GM19467 (cell line): ENCODE results near the gene RMRP.
A peak's percentile ranks its signal among the peaks of the same experiment; 100 is the strongest.

Experiments used
- ATAC-seq: cut with Tn5 transposase; IDR thresholded peaks from one replicate; pipeline ENCODE4 v1.9.1; 2021; ENCODE audit warnings: mild to moderate bottlenecking, moderate library complexity; ENCODE audit not compliant: unreplicated experiment

RMRP gene

DNA sequence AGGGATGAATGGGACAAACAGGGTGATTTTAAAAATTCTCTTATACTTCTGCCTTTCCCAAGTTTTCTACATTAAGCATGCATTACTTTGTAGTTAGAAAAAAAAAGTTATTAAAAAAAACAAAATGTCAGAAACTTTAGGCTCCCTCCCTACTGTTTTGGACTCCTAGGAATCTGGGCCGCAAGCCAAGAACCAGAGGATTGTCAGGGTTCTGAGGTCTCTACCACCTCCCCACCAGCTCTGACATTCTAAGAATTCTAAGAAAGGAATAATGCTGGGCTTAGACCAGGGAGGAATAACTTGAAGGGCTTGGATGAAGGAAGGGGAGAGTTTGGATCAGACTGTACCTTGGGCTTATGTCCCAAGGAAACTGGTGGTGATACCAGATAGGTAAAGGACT is 8.2 kb upstream of the RMRP start:
- no peak for ATAC-seq

DNA sequence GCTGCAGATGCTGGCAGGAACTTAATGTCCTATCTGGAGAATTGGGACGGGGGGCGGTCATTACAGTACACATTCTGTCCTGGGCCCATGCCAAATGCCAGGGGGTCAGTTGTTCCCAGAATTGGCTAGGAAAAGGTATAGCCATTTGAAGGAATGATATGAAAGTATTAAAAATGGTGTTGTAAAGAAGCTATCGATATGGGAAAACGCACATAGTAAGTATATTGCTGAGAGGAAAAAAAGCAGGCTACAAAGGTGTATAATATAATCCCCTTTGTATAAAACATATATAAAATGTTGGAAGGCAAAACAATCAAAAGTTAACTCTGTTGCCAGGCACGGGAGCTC is 7.6 kb upstream of the RMRP start:
- ATAC-seq, result no peak

DNA sequence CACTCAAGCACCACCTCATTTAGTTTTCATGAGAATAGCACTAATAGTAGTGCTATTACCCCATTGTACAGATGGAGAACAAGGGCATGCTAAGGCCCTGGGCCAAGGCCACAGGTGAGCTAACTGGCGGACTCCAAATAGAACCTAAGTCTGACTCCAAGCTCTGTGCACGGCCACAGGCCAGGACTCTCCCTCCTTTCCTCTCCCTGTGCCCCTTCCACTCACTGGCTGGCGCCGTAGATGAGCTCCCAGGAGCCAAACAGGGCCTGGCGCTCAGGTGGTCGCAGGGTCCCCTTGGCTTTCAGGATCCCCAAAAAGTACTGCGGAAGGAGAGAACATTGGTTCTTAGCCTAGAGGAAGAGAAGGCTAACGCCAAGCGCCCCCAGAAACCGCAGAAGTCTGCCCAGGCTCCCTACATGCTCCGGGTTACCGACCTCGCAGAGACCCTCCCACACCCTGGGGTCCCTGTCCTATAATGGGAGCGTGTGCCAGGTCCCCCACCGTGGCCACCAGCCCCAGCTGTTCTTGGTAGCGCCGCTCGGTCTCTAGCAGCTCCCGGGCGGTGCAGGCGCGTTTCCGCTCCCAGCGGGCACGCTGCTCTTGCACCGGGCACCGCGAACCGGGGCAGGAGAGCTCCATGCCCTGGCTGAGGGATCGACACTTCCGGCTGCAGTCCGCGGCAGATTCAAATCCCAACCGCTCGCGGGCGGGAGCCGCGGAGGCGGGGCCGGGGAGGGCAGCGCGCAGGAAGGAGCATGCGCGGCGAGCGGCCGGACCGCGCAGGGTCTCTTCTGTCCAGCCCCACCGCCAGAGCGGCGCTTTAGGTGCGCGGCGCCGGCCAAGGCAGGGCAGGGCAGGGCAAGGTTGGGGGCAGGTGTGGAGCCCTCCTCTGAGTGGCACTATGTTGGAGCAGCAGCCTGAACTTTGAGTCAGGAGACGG is 7.0 kb upstream of the RMRP start, which contains the start of gene ARHGEF39:
ARHGEF39 (minus strand) TSS at position 665 of the 940 bp plus-strand sequence; CDS start at position 639, 26 bp downstream.
- peak; percentile 55 for ATAC-seq

DNA sequence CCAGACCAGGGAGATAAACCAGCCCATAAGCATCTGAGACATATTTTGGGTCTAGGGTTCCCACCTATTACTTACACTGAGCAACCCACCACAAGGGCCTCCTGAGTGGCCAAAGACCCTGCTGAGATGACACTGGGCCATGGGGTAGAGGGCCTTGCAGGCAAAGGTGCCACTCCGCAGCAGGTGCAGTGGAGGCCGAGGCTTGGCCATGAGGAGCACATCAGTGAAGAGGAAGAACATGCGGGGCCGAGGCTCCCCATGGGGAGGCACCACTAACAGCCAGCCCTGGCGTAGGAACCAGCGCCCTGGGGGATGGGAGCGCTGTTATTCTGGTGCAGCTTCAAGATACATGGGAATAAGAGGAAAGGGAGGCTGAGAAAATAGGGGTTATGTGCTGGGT is 4.6 kb upstream of the RMRP start:
- no peak for ATAC-seq

DNA sequence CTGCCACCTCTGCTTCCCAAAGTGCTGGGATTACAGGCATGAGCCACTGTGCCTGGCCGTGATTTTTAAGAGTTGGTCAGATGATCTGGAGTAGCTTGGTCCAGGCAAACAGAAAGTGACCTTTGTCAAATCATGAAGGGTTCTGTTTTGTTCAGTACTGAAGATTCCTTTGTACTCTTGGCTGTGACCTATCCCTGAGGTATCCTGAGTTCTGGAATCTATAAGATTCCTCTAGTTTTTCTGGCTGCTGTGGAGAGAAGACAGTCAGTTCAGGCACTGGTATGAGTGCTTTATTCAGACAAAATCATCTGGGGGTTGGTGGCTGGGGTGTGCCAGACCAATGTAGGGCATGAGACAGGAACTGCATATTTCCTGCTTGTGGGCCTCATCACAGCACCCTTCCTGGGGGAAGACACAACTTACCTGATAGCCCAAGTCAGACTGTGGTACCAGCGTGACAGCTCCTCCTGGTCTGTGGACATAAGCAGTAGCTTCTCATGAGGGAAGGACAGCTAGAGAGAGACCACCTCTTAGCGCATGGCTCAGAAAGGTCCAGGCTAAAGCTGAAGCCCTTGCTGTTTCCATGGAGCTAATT is 4.0 kb upstream of the RMRP start:
- no peak for ATAC-seq

DNA sequence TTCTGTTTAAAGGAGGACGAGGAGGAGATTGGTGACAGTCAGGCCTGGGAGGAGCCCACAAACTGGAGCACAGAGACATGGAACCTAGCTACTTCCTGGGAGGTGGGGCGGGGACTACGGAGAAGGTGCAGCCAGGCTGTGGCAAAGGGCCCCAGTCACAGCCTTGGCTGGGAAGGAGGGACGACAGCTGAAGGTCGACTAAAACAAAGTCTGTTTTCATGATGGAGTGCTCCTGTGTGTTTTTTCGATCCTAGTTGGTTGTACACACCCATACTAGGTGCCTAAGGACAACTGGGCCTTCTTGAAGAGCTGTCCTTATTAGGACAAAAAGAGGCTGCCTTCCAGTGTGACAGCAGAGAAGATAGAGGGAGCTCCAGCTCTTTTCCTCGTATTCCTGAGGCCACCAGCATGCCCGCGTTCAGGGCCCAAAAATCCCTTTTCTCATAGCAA is 3.2 kb upstream of the RMRP start:
- no peak for ATAC-seq

DNA sequence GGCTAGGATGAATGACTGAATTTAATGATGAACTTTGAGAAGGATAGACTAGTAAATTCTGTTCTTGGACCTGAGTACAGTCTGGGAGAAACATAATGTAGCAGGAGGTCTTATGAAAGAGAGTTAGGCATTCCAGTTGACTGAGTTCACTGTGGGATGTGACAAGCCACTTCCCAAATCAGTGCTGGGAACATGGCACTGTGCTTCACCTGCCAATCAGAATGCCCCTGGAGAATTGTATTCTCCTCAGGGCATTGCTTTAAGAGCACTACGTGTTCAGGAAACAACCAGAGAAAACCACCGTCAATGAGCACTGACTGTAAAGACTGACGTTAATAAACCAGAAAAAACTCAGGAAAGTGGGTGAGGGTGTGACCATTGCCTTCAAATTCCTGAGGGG is 1.5 kb upstream of the RMRP start:
- no peak for ATAC-seq

DNA sequence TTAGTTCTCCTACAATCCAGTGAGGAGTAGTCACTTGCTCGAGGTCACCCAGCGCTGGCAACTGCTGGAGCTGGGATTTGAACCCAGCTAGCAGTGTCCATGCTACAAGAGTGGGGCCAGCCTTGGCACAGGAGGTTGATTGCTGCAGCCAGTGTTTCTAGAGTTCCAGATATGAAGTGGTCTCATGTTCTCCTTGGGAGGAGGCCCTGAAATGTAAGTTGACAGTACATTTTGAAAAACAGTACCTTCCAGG is 1.1 kb upstream of the RMRP start:
- no peak for ATAC-seq

DNA sequence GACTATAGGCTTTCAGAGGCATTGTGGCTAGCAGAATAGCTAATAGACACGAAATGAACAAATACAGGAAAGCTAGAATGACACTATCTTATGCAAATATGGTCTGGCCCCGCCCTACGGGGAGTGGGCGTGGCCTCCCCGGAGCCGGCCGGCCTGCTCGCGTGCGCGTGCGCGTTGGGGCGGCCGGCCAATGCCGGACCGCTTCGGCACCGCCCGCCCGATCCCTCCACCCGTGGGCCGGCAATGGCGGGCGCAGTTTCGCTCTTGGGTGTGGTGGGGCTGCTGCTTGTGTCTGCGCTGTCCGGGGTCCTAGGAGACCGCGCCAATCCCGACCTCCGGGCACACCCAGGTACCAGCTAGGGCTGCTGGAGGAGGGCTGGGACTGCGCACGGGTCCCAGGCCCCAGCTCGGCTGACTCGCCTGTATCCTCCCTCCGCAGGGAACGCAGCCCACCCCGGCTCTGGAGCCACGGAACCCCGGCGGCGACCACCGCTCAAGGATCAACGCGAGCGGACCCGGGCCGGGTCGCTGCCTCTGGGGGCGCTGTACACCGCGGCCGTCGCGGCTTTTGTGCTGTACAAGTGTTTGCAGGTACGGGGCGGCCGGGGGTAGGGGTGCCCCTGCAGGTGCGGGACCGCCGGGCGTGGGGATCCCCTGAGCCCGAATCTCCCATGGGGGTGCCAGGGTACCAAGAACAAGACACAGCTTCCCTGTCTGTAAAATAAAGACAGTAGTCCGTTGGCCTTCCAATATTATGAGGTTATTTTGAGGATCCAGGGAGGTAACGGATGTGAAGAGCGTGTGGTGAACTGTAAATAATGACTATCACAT is 533 bp upstream of the RMRP start, which contains the start of gene CCDC107:
CCDC107 (plus strand) TSS at position 156 of the 831 bp plus-strand sequence; CDS start at position 244, 88 bp downstream.
- peak; percentile 53 for ATAC-seq

DNA sequence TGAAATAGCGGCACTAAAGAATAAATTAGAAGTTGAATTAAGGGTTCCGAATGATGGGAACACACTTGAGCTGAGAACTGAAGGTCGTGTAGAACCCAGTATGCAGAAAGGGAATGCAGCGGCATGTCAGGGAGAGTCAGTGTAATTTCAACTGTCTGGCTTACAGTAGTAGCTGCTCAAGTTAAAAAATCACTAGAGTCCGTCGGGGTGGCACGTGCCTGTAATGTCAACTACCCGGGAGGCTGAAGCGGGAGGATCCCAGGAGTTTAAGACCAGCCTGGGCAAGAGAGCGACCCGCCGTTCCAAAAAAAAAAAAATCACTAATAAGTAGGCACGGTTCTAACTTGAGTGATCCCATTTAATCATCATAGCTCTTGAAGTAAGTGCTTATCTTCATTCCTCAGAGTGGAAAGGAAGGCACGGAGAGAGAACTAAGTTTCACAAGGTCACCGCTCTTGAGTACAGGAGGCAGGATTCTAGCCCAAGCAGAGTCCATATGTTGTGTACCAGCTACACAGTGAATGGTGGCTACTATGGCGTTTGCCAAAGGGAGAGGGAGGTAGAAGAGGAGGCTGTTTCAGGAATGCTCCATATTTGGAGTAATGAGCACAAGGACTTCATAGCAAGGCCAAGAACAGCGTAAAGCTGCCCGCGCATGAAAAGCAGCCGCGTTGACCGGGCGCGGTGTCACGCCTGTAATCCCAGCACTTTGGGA is 831 bp downstream of the RMRP start:
- ATAC-seq, result no peak

DNA sequence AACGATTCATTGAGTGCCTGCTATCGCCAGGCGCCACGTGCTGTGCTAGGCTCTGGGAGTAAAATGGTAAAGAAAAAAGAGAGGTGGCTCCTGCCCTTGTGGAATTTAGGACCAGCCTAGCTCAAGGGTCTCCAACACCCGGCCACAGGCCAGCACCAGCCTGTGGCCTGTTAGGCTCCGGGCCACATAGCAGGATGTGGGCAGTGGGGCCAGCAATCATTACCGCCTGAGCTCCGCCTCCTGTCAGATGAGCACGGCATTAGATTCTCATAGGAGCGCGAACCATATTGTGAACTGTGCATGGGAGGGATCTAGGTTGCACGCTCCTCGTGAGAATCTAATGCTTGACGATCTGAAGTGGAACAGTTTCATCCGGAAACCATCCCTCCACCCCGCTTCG is 1.5 kb downstream of the RMRP start:
- ATAC-seq, result no peak

DNA sequence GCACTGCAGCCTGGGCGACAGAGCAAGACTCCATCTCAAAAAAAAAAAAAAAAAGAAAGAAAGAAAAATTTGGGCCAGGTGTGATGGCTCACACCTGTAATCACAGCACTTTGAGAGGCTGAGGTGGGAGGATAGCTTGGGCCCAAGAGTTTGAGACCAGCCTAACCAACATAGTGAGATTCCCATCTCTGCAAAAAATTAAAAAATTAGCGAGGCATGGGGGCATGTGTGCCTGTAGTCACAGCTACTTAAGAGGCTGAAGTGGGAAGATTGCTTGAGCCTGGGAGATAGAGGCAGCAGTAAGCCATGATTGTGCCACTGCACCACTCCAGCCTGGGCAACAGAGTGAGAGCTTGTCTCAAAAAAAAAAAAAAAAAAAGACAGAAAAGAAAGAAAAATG is 4.2 kb downstream of the RMRP start:
- ATAC-seq, result no peak

DNA sequence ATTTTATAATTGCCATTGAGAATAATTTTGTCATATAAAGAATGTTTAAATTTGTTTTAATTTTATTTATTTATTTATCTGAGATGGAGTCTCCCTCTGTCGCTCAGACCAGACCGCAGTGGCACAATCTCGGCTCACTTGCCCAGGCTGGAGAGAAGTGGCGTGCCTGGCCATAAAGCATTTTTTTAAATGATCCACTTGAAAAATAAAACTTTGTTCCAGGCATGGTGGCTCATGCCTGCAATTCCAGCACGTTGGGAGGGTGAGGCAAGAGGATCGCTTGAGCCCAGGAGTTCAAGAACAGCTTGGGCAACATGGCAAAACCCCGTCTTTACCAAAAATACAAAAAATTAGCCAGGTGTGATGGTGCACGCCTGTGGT is 5.0 kb downstream of the RMRP start:
- no peak for ATAC-seq

DNA sequence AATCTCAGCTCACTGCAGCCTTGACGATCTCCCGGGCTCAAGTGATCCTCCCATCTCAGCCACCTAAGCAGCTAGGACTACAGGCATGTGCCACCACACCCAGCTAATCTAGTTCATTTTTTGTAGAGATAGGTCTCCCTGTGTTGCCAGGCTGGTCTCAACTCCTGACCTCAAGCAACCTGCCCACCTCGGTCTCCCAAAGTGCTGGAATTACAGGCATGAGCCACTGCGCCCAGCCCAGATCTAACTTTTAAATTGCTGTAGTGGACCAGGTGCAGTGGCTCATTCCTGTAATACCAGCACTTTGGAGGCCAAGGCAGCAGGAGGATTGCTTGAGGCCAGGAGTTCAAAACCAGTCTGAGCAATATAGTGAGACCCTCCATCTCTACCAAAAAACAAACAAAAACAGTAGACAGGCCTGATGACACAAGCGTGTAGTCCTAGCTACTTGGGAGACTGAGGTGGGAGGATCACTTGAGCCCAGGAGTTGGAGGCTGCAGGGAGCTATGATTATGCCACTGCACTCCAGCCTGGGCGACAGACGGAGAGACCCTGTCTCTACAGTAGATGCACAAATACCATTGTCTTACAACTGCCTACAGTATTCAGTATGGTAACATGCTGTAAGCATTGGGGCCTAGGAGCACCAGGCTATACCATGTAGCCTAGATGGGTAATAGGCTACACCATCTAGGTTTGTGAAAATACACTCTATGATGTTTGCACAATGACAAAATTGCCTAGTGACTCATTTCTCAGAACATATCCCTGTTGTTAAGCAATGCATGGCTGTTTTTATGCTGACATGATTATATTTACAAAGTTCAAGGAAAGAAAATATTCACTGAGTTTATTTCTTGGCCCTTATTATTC is 5.6 kb downstream of the RMRP start:
- no peak for ATAC-seq

DNA sequence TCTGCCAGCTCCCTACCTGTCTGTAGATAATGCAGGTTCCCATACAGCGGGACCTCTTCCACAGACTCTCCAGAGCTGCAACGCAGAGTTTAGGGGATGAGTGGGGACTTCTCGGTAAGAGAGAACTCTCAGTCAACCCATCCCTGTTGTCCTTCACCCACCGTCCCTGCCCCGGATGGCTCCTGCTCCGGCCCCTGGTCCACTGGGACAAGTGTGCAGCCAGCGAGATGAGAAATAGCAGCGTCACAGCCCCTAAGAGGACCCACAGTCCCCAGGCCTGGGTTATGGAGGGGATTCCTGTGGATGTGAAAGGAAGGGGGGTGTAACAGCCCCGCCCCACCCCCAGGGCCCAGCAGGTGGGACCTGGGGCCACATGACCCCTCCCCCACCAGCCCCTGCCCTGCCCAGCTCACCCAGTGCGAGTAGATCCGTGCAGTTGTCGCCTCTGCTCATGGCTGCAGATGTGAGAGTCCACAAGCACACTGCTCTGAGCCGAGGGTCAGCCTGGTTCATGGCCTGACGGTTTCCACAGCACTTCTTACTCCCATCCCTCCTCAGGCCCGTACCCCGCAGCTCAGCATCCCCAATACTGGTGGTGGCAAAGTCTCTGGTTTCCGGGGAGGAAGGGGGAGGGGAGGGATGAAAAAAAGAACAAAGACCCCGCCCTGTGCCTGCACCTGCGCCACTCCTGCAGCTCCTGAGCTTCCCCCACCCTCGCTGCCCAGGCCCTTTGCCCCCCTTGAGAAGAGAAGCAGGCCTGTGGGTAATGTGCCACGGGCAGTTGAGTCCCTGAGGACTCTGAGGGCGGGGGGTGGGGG is 7.3 kb downstream of the RMRP start, which contains the start of gene SIT1:
SIT1 (minus strand) TSS at position 591 of the 818 bp plus-strand sequence; CDS start at position 513, 78 bp downstream.
- no peak for ATAC-seq

DNA sequence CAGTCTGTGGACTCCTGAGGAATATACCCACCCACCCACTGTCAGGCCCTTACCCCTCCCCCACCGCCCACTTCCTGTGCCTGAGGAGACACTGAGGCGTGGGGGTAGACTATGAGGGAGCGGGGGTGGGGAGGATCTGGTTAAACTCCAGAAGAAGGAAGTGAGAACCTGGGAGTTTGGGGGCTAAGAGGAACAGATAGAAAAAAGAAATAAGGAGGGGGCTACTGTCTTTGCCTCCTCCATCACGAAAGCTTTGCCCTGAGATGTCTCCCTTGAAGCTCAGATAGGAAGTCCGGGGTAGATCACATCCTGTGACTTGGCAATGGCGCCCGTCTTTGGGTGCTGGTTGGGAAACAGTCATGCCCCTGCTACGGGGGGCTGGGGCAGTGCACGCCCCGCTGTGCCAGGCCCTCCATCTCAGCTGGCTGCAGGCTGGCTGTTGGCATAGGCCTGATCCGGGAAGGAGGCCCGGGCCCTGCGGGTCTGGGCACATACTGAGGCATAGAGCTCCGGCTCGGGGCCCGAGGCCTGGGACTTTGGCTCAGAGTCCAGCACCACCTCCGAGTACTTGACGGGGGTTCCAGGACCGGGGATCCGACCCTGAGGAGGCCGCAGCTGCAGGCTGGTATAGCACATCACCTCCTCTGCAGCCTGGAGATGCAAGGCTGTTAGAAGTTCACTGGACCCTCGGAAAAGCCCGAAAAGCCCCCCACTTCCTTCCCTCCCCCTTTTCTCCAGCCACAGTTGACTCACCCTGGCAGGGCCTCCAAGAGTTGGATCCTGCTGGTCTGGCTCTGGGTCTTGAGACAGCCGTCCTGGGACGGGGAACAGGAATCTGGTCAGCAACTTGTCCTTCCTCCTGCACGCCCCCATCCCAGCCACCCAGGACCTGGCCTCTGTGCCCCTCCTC is 8.1 kb downstream of the RMRP start:
- ATAC-seq, result no peak

DNA sequence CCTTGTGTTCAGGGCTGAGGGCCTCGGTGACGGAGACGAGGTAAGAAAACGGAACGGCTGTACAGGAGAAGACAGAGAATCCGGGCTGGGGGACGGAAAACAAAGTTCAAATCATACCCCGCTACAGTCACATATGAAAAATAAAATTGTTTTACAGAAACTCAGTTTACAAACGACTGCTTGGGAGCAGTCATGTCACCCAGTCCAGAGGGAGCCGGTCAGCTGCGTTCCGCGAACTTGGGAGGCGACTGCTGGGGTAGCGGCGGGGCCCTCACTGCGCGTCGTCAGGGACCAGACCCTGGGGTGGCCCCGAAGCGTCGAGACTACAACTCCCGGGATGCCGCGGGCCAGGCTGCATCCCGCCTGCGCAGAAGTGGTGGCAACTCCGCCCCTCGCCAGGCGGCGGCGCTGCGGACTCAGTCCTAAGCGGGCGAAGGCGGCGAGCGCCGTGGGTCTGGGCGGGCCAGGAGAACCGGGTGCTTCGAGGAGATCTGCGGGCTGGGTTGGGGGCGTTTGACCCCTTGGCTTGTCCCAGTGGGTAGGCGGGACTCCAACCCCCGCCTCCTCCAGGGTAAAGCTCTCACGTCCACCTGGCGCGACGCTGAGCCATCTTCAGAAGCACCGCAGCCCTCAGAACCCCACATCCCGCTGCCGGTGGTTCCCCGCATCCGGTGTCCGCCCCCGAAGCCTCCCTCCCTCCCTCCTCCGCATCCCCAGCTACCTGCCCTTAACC is 11.1 kb downstream of the RMRP start:
- ATAC-seq, result peak; percentile 80
